GM10266 (cell line): ENCODE data around the gene NCAPD2.
A peak's percentile ranks its signal among the peaks of the same experiment; 100 is the strongest.

Experiments used
- DNase-seq: peaks from one replicate; pipeline ENCODE4 v3.0.0; 2012; ENCODE audit errors: extremely low spot score
- CTCF ChIP-seq: IDR thresholded peaks from 2 replicates; pipeline ENCODE4 v1.5.1; 2012; ENCODE audit warnings: mild to moderate bottlenecking, low read depth; ENCODE audit not compliant: control insufficient read depth, insufficient read depth; ENCODE audit errors: missing control alignments

Gene NCAPD2

GRCh38 chr12:6550294-6551062 lies 56.6 kb downstream of the NCAPD2 start:
- TF ChIP-seq CTCF = no peak
- DNase-seq = no peak

- no peak for DNase-seq
Observed at GRCh38 chr12:6551063-6551461, 57.2 kb downstream of the NCAPD2 start.

GRCh38 chr12:6551496-6552139 lies 57.7 kb downstream of the NCAPD2 start:
- no peak for DNase-seq

More at GRCh38 chr12:6551063-6551461, 57.2 kb downstream of the NCAPD2 start:
- no peak for TF ChIP-seq CTCF

GRCh38 chr12:6552140-6552551 lies 58.2 kb downstream of the NCAPD2 start:
- DNase-seq = no peak
- TF ChIP-seq CTCF = no peak

More at GRCh38 chr12:6551496-6552139, 57.7 kb downstream of the NCAPD2 start:
- TF ChIP-seq CTCF = no peak

GRCh38 chr12:6553051-6553868 lies 59.4 kb downstream of the NCAPD2 start:
- TF ChIP-seq CTCF = no peak
- DNase-seq = no peak

GRCh38 chr12:6554168-6555017 lies 60.5 kb downstream of the NCAPD2 start:
- peak; percentile 83 for TF ChIP-seq CTCF
- DNase-seq = peak; percentile 92
